K562 (cell line): Measurements from ENCODE around the gene MAP3K14. TPM values are rescaled to one million over a fixed set of nuclear protein-coding genes. Genes with fewer than 3 reads are reported as not detected.

ENCODE experiments used
- ATAC-seq: fragments of 200-7000 bp; cut with Tn5 transposase; 3 replicates; pipeline ENCODE4 v1.9.1; 2020; ENCODE audit warnings: moderate library complexity
- BruUV-seq: library from RNA; stranded (reverse); fragments of 400-500 nt; replicated peaks from 2 replicates; lab custom pipeline; 2021; lab: Mats Ljungman, UMichigan
- CTCF ChIA-PET: fragments of 300-600 bp; formaldehyde crosslinking; extraction: SDS; loops from one replicate; lab custom pipeline; 2021; ENCODE audit warnings: low intra/inter-chr PET ratio; lab: Yijun Ruan, JAX
- POLR2A ChIA-PET: fragments of 300-600, 350-650 bp; sonication (Branson Sonifier 250); formaldehyde crosslinking; extraction: SDS; loops from one replicate; lab custom pipeline; 2021; ENCODE audit warnings: antibody characterized with exemption, inconsistent platforms; lab: Yijun Ruan, JAX
- DNase-seq, 4 experiments: peaks; one replicate each; pipeline versions ENCODE4 v3.0.0 to v3.0.0-alpha.2; 2011 to 2018; ENCODE audit warnings: low spot score in 3 of 4, mixed read lengths in 3 of 4; ENCODE audit errors: extremely low read depth in 1 of 4
- FAIRE-seq: peaks from 2 replicates; lab custom pipeline; 2011; peaks lifted over from hg19 to GRCh38; lab: Jason Lieb, UNC
- H2AFZ ChIP-seq: 2 replicates; pipeline ENCODE4 v1.6.0; 2011; ENCODE audit warnings: low read depth, low read length, control low read depth, inconsistent platforms
- H3K27ac ChIP-seq: fragments of 200-600 bp; 3 replicates; pipeline ENCODE4 v1.8.0; 2011; ENCODE audit warnings: low read depth, mild to moderate bottlenecking, control low read depth, inconsistent platforms, low read length, moderate library complexity, mixed read lengths; ENCODE audit errors: extremely low read depth
- H3K27me3 ChIP-seq, 2 experiments: fragments of 300-600 bp in 1 of 2; 2 replicates in 1 of 2; 3 replicates in 1 of 2; pipeline versions ENCODE4 v1.6.0 to v1.8.0; 2011; ENCODE audit warnings: inconsistent platforms in 2 of 2, low read length in 2 of 2, mild to moderate bottlenecking in 1 of 2, mixed read lengths in 1 of 2, moderate library complexity in 1 of 2; ENCODE audit not compliant: control insufficient read depth in 2 of 2, insufficient read depth in 2 of 2
- H3K36me3 ChIP-seq: fragments of 300-600 bp; 3 replicates; pipeline ENCODE4 v1.8.0; 2011; ENCODE audit warnings: mild to moderate bottlenecking, low read length, inconsistent platforms; ENCODE audit not compliant: control insufficient read depth, insufficient read depth
- H3K4me1 ChIP-seq, 2 experiments: fragments of 200-600 bp in 1 of 2; replicated peaks in 1 of 2; 2 replicates in 1 of 2; 3 replicates in 1 of 2; pipeline versions ENCODE4 v1.5.1 to v1.8.0; 2011; ENCODE audit warnings: inconsistent platforms in 2 of 2, low read length in 2 of 2, mild to moderate bottlenecking in 1 of 2, mixed read lengths in 1 of 2, moderate library complexity in 1 of 2; ENCODE audit not compliant: control insufficient read depth in 2 of 2, insufficient read depth in 2 of 2
- H3K4me2 ChIP-seq: 2 replicates; pipeline ENCODE4 v1.6.1; 2011; ENCODE audit warnings: low read length, control low read depth, inconsistent platforms, mixed read lengths; ENCODE audit not compliant: insufficient read depth
- H3K4me3 ChIP-seq: fragments of 200-600 bp; sonication (generic), shearing (Covaris generic); 2 replicates; pipeline ENCODE4 v1.5.1; 2016; ENCODE audit warnings: control low read depth, inconsistent platforms
- H3K79me2 ChIP-seq: fragments of 200-600 bp; 3 replicates; pipeline ENCODE4 v1.8.0; 2011; ENCODE audit warnings: low read length, inconsistent platforms; ENCODE audit not compliant: control insufficient read depth, insufficient read depth
- H3K9ac ChIP-seq, 2 experiments: 2 replicates each; pipeline versions ENCODE4 v1.6.0 to v1.6.1; 2011; ENCODE audit warnings: low read depth in 2 of 2, low read length in 2 of 2, control low read depth in 1 of 2, inconsistent platforms in 1 of 2, mild to moderate bottlenecking in 1 of 2, mixed read lengths in 1 of 2; ENCODE audit not compliant: insufficient read depth in 1 of 2
- H3K9me1 ChIP-seq: one replicate; pipeline ENCODE4 v1.6.0; 2011; ENCODE audit warnings: inconsistent platforms, mild to moderate bottlenecking, low read length, moderate library complexity; ENCODE audit not compliant: control insufficient read depth, insufficient read depth
- H3K9me3 ChIP-seq: replicated peaks from 2 replicates; pipeline ENCODE4 v1.5.1; 2011; ENCODE audit warnings: low read depth, low read length, inconsistent platforms; ENCODE audit not compliant: control insufficient read depth, insufficient read depth
- H4K20me1 ChIP-seq: replicated peaks from 2 replicates; pipeline ENCODE4 v1.6.1; 2011; ENCODE audit warnings: low read length, inconsistent platforms, mixed read lengths; ENCODE audit not compliant: control insufficient read depth, insufficient read depth
- MEIS2 ChIP-seq: fragments of 450-650 bp; IDR thresholded peaks from 2 replicates; pipeline ENCODE4 v1.6.1; 2014; ENCODE audit warnings: mild to moderate bottlenecking; ENCODE audit not compliant: partially characterized antibody
- SPI1 ChIP-seq: IDR thresholded peaks from 2 replicates; pipeline ENCODE4 v1.6.1; 2011; ENCODE audit warnings: low read depth, low read length, control low read depth, borderline replicate concordance
- TBL1XR1 ChIP-seq, 2 experiments: IDR thresholded peaks; 2 replicates each; pipeline ENCODE4 v1.6.1; 2012; ENCODE audit warnings: improper control_type of control experiment in 2 of 2, low read length in 2 of 2, mild to moderate bottlenecking in 1 of 2
- ZNF41 ChIP-seq: fragments of 250-450 bp; sonication (Bioruptor Pico); conservative IDR thresholded peaks from 2 replicates; pipeline ENCODE4 v1.4.0; 2020; ENCODE audit warnings: mild to moderate bottlenecking
- WGBS: fragments of 100-300 bp; shearing (Covaris generic); methylation state at CpG from one replicate; pipeline ENCODE4 v1.1.6; 2016; ENCODE audit warnings: low coverage, mixed read lengths; ENCODE audit not compliant: insufficient coverage; ENCODE audit errors: missing lambda C conversion rate; 5-methylcytosine and 5-hydroxymethylcytosine counted together
- in situ Hi-C: fragments of 300-500 bp; cut with MboI; formaldehyde crosslinking; loops from 4 replicates; pipeline ENCODE4 v1.15.0; 2018; ENCODE audit warnings: inconsistent platforms, mixed read lengths
- intact Hi-C: fragments of 100-400 bp; cut with micrococcal nuclease; formaldehyde crosslinking; loops from 2 replicates; pipeline ENCODE4 v1.14.2; 2022
- polyA plus RNA-seq, 8 experiments: library from polyadenylated mRNA; depleted of rRNA in 4 of 8; stranded (reverse) in 5 of 8; unstranded in 3 of 8; fragments of >200 nt; fragmentation: Nextera tagmentation in 2 of 8; fragmentation: Illumina TruSeq in 1 of 8; extraction: Ambion mirVana in 2 of 8; extraction: Trizol in 1 of 8; gene quantifications; 2 replicates each; pipeline versions ENCODE4 v1.2.1 to v1.2.3, GENCODE V29; 2011 to 2014; ENCODE audit warnings: inconsistent platforms in 1 of 8, missing spikeins in 1 of 8
- total RNA-seq, 7 experiments: library from RNA; depleted of rRNA in 6 of 7; stranded (reverse); fragments of >200 nt in 6 of 7; fragmentation: Illumina TruSeq in 2 of 7; extraction: Trizol in 2 of 7; gene quantifications; 2 replicates each; pipeline versions ENCODE4 v1.2.1 to v1.2.3, GENCODE V29; 2011 to 2021; ENCODE audit warnings: low replicate concordance in 1 of 7
- TF ChIP-seq, protein P1 (sequence below): IDR thresholded peaks from 3 replicates; pipeline ENCODE4 v1.6.1; 2011; ENCODE audit warnings: borderline replicate concordance, mild to moderate bottlenecking; ENCODE audit not compliant: insufficient read length, insufficient read depth
- TF ChIP-seq, protein P2 (sequence below): sonication (generic); formaldehyde crosslinking; IDR thresholded peaks from 2 replicates; pipeline ENCODE4 v1.8.1; 2023; ENCODE audit warnings: mild to moderate bottlenecking, missing genetic modification reagents
- TF ChIP-seq, protein P3 (sequence below), 3 experiments: IDR thresholded peaks in 2 of 3; conservative IDR thresholded peaks in 1 of 3; 2 replicates each; pipeline ENCODE4 v1.5.1; 2011 to 2012; ENCODE audit warnings: low read length in 3 of 3, mild to moderate bottlenecking in 3 of 3, control low read depth in 2 of 3, improper control_type of control experiment in 1 of 3, inconsistent platforms in 1 of 3, low read depth in 1 of 3, mixed read lengths in 1 of 3, moderate library complexity in 1 of 3; ENCODE audit not compliant: insufficient read depth in 2 of 3
- TF ChIP-seq, protein P4 (sequence below): IDR thresholded peaks from 2 replicates; pipeline ENCODE4 v1.6.1; 2011; ENCODE audit warnings: borderline replicate concordance, low read depth, mild to moderate bottlenecking, moderate library complexity, low read length; ENCODE audit not compliant: insufficient read depth, poor library complexity, severe bottlenecking

MAP3K14 gene
- total and polyA plus RNA-seq, 9 of the 15 experiments (the other 6 are each of a cell fraction or from before 2014, with no cell fraction given): 0.45 to 8.7 (median 3.2) TPM

DNA sequence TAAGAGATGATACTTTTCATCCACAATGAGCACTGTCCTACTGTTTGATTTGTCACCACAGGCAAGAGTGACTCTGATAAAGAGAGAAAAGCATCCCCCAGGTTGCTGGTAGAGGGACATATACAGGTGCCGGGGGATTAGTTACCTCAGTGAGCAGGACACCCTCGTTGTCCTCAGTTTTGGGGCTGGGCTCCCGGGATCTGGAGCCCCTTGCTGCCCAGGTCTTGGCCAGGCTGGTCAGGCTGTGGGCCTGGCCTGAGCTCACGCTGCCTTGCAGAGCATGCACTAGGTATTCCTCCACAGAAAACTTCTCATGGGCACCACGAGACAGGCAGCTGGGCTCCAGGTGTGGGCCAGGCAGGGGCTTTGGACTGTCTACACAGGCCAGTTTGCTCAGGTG lies 30.5 kb downstream of the MAP3K14 start (continued):
- TF ChIP-seq MEIS2: no peak
- TF ChIP-seq ZNF41 (CRISPR knock-in tag): no peak
- TF ChIP-seq, protein P1, sequence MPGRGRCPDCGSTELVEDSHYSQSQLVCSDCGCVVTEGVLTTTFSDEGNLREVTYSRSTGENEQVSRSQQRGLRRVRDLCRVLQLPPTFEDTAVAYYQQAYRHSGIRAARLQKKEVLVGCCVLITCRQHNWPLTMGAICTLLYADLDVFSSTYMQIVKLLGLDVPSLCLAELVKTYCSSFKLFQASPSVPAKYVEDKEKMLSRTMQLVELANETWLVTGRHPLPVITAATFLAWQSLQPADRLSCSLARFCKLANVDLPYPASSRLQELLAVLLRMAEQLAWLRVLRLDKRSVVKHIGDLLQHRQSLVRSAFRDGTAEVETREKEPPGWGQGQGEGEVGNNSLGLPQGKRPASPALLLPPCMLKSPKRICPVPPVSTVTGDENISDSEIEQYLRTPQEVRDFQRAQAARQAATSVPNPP: no peak
- no peak for TF ChIP-seq TBL1XR1 (IDR thresholded peaks at IDR 0.05; ENCODE audit: low read length in 2 of 2)
- no peak for TF ChIP-seq SPI1

DNA sequence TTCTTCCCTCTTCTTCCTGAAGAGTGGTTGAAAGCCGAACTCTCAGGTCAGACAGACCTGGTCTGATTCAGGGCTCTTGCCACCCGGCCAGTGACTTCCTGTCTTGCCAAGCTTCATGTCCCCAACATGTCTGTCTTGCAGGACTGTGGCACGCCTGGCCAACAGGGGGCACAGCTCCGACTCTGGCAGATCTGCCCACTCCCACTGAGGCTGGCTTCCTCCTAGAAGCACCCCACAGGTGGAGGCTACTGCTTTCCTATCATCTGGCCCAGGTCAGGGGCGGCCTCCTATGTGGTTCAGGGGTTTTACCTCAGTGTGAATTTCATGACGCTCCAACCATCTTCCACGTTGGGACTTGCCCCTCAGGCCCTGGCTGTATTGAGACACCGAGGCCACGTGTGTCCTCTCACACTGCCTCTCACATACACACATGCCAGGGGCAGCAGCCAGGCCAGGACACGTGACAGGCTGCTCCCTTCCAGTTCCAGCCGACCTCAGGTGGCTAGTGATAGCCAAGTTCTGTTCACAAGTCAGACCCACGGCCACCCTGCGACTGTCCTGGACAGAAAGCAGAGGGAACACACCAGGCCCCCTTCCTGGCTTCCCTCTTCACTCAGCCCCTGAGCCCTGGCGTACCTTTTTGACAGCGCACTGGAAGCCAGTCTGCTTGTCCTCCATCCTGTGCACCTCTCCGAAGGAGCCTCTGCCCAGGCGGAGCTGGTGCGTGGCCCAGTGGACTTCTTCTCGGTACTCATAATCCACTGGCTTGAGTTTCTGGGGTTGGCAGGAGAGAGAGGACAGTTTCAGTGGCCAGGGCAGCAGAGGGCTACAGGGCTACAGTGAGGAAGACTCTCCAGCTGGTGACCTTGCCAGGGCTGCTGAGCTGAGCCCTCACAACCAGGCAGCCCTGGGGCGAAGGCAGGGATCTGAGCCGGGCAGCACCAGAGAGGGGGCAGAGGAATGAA lies 32.4 kb downstream of the MAP3K14 start:
- H3K9me3 ChIP-seq: no peaks in the 10 kb centered on the region
- TF ChIP-seq, protein P2, sequence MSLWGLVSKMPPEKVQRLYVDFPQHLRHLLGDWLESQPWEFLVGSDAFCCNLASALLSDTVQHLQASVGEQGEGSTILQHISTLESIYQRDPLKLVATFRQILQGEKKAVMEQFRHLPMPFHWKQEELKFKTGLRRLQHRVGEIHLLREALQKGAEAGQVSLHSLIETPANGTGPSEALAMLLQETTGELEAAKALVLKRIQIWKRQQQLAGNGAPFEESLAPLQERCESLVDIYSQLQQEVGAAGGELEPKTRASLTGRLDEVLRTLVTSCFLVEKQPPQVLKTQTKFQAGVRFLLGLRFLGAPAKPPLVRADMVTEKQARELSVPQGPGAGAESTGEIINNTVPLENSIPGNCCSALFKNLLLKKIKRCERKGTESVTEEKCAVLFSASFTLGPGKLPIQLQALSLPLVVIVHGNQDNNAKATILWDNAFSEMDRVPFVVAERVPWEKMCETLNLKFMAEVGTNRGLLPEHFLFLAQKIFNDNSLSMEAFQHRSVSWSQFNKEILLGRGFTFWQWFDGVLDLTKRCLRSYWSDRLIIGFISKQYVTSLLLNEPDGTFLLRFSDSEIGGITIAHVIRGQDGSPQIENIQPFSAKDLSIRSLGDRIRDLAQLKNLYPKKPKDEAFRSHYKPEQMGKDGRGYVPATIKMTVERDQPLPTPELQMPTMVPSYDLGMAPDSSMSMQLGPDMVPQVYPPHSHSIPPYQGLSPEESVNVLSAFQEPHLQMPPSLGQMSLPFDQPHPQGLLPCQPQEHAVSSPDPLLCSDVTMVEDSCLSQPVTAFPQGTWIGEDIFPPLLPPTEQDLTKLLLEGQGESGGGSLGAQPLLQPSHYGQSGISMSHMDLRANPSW (CRISPR knock-in tag): no peak
- TF ChIP-seq, protein P3, sequence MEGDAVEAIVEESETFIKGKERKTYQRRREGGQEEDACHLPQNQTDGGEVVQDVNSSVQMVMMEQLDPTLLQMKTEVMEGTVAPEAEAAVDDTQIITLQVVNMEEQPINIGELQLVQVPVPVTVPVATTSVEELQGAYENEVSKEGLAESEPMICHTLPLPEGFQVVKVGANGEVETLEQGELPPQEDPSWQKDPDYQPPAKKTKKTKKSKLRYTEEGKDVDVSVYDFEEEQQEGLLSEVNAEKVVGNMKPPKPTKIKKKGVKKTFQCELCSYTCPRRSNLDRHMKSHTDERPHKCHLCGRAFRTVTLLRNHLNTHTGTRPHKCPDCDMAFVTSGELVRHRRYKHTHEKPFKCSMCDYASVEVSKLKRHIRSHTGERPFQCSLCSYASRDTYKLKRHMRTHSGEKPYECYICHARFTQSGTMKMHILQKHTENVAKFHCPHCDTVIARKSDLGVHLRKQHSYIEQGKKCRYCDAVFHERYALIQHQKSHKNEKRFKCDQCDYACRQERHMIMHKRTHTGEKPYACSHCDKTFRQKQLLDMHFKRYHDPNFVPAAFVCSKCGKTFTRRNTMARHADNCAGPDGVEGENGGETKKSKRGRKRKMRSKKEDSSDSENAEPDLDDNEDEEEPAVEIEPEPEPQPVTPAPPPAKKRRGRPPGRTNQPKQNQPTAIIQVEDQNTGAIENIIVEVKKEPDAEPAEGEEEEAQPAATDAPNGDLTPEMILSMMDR (IDR thresholded peaks at IDR 0.05 in 2 of 3, conservative IDR thresholded peaks at IDR 0.05 in 1 of 3; ENCODE audit: insufficient read depth in 2 of 3, low read depth in 1 of 3, low read length in 3 of 3): peak; percentile 22 to 31 (median 28); a peak in 3 of 6 replicates
- TF ChIP-seq, protein P4, sequence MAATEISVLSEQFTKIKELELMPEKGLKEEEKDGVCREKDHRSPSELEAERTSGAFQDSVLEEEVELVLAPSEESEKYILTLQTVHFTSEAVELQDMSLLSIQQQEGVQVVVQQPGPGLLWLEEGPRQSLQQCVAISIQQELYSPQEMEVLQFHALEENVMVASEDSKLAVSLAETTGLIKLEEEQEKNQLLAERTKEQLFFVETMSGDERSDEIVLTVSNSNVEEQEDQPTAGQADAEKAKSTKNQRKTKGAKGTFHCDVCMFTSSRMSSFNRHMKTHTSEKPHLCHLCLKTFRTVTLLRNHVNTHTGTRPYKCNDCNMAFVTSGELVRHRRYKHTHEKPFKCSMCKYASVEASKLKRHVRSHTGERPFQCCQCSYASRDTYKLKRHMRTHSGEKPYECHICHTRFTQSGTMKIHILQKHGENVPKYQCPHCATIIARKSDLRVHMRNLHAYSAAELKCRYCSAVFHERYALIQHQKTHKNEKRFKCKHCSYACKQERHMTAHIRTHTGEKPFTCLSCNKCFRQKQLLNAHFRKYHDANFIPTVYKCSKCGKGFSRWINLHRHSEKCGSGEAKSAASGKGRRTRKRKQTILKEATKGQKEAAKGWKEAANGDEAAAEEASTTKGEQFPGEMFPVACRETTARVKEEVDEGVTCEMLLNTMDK: peak; percentile 56
- no peak overlapping the region for H2AFZ ChIP-seq
- intact Hi-C loops (no loop called here), in situ Hi-C loops (no loop called here)
- peaks cover 0 to 7% of the 10 kb centered on the region in 2 experiments; a peak in 1 of 5 replicates for H3K4me1 ChIP-seq
- DNase-seq (no peak), FAIRE-seq (no peak), ATAC-seq (peak; percentile 42; the same call in 1 of the 3 replicates)
- H3K4me3 ChIP-seq: no peak overlapping the region
- no peaks in the 10 kb centered on the region; the same call in 1 of the 2 replicates for H4K20me1 ChIP-seq
- peak overlapping the region in 1 of 2 experiments; percentile 53; a peak in 1 of 4 replicates for H3K9ac ChIP-seq
- CTCF ChIA-PET: interaction anchor here (0.5 kb wide), 1 partner anchor 9 kb away, joined by 6 read pairs; no protein-coding TSS in a partner anchor
- H3K27me3 ChIP-seq: no peaks in the 10 kb centered on the region
- BruUV-seq: no TSS peak
- H3K9me1 ChIP-seq: no peaks in the 10 kb centered on the region
- 91% methylated on average over 20 of the region's 21 CpGs for WGBS
- peaks cover 68% of the 10 kb centered on the region; the same call in 2 of the 3 replicates for H3K36me3 ChIP-seq
- POLR2A ChIA-PET: interaction anchor here (1.0 kb wide), 1 partner anchor 11 kb away, joined by 3 read pairs; no protein-coding TSS in a partner anchor
- no peak overlapping the region for H3K4me2 ChIP-seq
- H3K79me2 ChIP-seq: no peaks in the 10 kb centered on the region
- no peak overlapping the region for H3K27ac ChIP-seq
